Effector memory CD4-positive, alpha-beta T cell (primary cell): ENCODE measurements around the gene ANKRD9.

Source experiments
- DNase-seq, 3 donors: peaks; one replicate each; pipeline ENCODE4 v3.0.0-alpha.2; 2020
- H3K27ac ChIP-seq: 2 replicates; pipeline ENCODE4 v1.7.0; 2013; ENCODE audit warnings: mild to moderate bottlenecking, low read length, moderate library complexity; ENCODE audit not compliant: insufficient read depth, poor library complexity, severe bottlenecking
- H3K27me3 ChIP-seq: replicated peaks from 2 replicates; pipeline ENCODE4 v1.7.0; 2013; ENCODE audit warnings: mild to moderate bottlenecking, low read length; ENCODE audit not compliant: insufficient read depth, control insufficient read depth, poor library complexity, severe bottlenecking
- H3K36me3 ChIP-seq: 2 replicates; pipeline ENCODE4 v1.7.0; 2013; ENCODE audit warnings: mild to moderate bottlenecking, low read length, moderate library complexity; ENCODE audit not compliant: control insufficient read depth, insufficient read depth
- H3K4me1 ChIP-seq: 2 replicates; pipeline ENCODE4 v1.7.0; 2013; ENCODE audit warnings: low read length, mild to moderate bottlenecking; ENCODE audit not compliant: control insufficient read depth, insufficient read depth, poor library complexity, severe bottlenecking
- H3K4me3 ChIP-seq: 2 replicates; pipeline ENCODE4 v1.7.0; 2013; ENCODE audit warnings: low read length, low read depth, mild to moderate bottlenecking; ENCODE audit not compliant: insufficient read depth, poor library complexity, severe bottlenecking
- H3K9me3 ChIP-seq: 2 replicates; pipeline ENCODE4 v1.7.0; 2013; ENCODE audit warnings: mild to moderate bottlenecking, low read length, moderate library complexity; ENCODE audit not compliant: control insufficient read depth

Gene ANKRD9

DNA sequence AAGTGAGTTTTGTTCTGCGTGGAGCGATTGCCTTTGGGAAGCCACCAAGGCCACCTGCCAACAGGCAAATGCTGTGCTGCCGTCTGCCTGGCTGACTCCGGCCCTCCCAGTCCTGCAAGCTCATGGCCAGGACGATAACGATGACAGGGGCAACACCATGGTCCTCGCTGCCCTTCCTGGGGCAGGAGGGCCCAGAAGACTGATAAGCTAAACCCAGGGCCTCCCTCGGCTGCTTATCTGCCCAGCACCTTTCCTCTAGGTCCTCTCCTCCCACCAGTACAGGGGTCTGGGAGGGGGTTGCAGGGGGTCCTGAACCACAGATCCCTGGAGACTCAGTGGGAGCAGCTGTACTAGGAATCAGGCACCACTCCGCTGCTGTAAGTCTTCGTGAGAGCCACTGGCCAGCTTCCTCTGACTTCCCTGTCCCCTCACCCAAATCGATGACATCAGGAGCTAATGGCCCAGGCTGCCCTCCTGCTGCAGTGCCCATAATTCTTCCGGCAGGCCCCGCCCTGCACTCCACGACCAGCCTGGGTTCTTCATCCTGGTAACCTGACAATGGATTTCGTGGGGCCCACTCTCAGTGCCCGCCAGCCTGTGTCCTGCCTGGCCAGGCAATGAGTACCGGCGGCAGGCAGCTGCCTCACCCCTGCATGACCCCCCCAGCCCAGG, 5.1 kb downstream of the ANKRD9 start:
- Histone ChIP-seq H3K4me3 (no peak overlapping the region), H3K4me1 (peaks cover 3% of the 10 kb centered on the region), H3K9me3 (no peaks in the 10 kb centered on the region), H3K36me3 (no peaks in the 10 kb centered on the region), H3K27ac (no peak overlapping the region), H3K27me3 (no peaks in the 10 kb centered on the region)
- DNase-seq = no peak

DNA sequence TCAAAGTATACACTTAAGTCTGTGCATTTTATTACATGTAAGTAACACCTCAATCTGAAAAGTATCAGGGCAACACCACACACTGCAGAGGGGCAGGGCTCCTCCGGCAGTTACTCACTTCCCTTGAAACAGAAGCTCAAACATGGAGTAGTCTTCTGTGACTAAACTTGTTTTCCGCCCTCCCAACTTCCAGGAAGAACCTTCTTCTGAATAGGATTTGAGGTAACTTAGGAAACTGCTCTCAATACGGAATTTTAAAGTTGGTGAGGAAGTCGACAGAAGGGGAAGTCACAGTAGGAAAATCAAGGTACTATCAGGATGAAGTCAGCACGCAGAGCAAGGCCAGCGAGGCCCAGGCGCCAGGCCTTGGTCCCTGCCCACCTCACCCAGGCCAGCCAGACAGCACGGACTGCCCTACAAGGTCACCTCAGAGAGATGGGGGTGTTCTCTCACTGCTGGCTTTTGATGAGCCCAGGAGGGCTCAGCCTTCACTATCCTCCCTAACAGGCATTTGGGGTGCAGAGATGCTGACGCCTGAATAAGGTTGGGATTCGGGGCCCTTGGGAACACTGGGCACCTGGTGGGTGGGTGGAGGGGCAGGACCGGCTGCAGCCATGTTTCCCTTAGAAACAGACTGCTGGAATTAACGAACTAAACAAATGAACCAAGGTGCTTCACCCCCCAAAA, 5.8 kb downstream of the ANKRD9 start:
- Histone ChIP-seq H3K4me1 (no peaks in the 10 kb centered on the region), H3K27ac (no peak overlapping the region), H3K4me3 (no peak overlapping the region), H3K27me3 (no peaks in the 10 kb centered on the region), H3K9me3 (no peaks in the 10 kb centered on the region), H3K36me3 (no peaks in the 10 kb centered on the region)
- no peak for DNase-seq

DNA sequence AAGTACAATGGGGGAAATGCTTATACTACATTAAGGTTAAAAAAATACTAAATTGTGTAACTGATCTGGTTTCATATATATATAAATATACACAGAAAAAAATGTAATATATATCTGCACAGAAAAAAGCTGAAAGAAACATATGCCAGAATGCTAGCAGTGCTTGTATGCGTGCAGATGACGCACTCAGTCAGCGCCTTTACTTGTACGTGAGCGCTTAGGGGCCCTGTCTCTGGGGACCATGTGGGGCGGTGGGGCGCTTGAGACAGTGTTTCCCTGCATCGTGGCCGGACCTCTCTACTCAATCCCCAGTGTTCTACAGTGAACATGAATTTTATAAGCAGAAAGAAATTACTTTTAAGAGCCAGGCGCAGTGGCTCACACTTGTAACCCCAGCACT, 7.0 kb downstream of the ANKRD9 start:
- Histone ChIP-seq H3K27ac (no peak overlapping the region), H3K4me1 (no peaks in the 10 kb centered on the region), H3K4me3 (no peak overlapping the region), H3K9me3 (no peaks in the 10 kb centered on the region), H3K27me3 (no peaks in the 10 kb centered on the region), H3K36me3 (peaks cover 6% of the 10 kb centered on the region)
- DNase-seq = no peak

DNA sequence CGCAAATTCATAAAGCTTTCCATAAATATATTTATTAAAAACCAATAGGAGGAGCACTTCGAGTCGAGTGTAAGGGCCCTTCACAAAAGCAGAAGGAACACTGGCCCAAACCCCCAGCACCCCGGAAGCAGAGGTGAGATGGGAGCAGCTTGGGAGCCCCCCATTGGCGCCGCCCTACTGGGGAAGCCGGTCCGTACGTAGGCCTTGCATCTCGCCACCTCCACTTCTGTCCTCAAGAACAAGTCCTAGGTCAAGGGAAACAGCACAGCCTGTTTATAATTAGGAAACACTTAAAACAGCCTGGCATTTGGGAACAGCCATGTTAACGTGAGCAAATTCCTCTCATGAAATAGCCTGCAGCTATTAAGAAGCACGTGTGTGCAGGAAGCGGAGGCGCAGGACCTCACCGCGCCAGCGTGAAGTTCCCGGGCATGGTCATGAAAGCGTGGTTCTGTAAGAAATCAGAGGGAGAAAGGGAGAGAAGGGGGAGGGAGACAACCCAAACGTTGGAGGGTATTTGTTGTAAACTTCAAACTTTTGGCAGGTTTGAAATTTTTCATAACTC, 7.7 kb downstream of the ANKRD9 start:
- Histone ChIP-seq H3K36me3 (peaks cover 6% of the 10 kb centered on the region), H3K27ac (no peak overlapping the region), H3K4me3 (no peak overlapping the region), H3K4me1 (no peaks in the 10 kb centered on the region), H3K27me3 (no peaks in the 10 kb centered on the region), H3K9me3 (no peaks in the 10 kb centered on the region)
- DNase-seq = no peak

DNA sequence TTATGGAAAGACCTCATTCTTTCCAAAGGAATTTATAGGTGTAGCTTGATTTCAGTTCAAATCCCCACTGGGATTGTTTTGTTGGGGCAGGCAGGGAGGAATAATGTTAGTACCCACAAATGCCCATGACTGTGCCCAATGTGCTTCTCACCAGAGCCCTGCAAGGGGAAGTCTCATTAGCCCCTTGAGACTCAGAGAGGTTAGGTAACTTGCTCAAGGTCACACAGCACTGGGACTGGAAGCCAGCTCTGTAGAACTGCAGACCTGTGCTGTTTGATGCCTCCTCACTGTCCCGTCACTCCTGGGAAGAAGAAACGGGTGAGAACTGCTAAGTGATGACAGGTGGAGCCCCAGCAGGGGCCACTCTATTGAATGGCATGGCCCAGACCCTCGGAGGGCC, 8.9 kb downstream of the ANKRD9 start:
- Histone ChIP-seq H3K9me3 (no peaks in the 10 kb centered on the region), H3K4me3 (no peak overlapping the region), H3K36me3 (peaks cover 6% of the 10 kb centered on the region), H3K27ac (no peak overlapping the region), H3K4me1 (no peaks in the 10 kb centered on the region), H3K27me3 (no peaks in the 10 kb centered on the region)
- DNase-seq = no peak

DNA sequence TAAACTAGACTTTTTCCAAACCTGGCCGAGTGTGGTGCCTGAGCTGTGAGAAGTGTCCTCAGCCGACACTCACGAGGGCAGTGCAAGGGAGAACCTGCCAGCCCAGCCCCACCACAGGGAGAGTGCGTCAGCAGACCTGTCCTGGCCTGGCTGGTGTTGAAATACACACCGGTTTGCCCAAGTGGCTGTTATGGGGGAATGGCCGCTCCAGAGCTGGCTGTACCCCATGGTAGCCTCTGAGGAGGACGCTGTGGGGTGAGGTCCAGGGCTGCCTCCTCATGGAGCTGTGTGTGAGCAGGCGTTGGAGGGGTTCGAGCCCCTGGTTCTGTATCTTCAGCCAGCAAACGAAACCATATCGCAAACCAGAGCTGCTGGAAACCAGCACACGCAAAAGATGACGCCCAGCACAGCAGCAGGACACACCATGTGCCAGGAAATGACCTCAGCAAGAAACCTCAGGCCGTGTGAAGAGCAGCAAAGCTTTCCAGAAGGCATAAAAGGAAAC, 9.4 kb downstream of the ANKRD9 start:
- H3K4me1 ChIP-seq = no peaks in the 10 kb centered on the region
- H3K27me3 ChIP-seq = no peaks in the 10 kb centered on the region
- H3K4me3 ChIP-seq = no peak overlapping the region
- no peak overlapping the region for H3K27ac ChIP-seq
- no peaks in the 10 kb centered on the region for H3K9me3 ChIP-seq
- no peak for DNase-seq
- peaks cover 6% of the 10 kb centered on the region for H3K36me3 ChIP-seq

DNA sequence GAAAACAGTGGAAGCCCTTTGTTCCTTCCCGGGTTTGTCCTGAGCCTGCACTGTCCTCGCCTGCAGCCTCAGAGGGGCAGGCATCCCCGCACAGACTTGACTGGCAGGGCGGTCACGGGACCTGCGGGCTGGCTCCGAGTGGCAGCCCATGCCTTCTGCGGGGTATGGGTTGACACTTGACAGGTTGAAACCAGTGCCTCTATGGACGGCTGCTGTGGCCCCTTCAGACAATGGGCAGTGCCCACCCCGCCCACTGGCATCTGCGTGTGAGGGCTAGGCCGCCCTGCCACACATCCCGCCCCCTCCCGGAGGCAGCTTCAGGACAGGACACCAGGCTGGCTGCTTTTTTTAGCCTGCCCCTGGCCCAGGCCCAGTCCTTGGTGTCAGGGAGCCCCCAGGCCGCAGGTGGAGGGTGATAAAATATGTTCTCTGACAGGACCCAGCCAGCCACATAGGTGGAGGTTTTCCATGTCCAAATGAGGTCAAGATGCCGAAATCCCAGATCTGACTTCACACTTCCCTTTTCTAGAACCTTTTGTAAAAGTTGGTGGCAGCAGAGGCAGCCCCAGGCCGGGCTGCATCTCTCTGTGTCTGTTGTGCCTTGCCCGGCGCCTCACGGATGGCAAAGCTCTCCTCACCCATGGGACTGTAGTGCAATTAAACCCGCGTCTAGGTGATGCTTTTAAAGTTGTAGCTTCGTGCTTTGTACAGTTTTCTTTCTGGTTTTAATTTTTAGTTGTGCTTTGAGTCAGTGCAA, 10.0 kb downstream of the ANKRD9 start:
- no peaks in the 10 kb centered on the region for H3K9me3 ChIP-seq
- no peak overlapping the region for H3K4me3 ChIP-seq
- H3K36me3 ChIP-seq = peaks cover 6% of the 10 kb centered on the region
- H3K27ac ChIP-seq = no peak overlapping the region
- no peaks in the 10 kb centered on the region for H3K27me3 ChIP-seq
- DNase-seq = no peak
- no peaks in the 10 kb centered on the region for H3K4me1 ChIP-seq

DNA sequence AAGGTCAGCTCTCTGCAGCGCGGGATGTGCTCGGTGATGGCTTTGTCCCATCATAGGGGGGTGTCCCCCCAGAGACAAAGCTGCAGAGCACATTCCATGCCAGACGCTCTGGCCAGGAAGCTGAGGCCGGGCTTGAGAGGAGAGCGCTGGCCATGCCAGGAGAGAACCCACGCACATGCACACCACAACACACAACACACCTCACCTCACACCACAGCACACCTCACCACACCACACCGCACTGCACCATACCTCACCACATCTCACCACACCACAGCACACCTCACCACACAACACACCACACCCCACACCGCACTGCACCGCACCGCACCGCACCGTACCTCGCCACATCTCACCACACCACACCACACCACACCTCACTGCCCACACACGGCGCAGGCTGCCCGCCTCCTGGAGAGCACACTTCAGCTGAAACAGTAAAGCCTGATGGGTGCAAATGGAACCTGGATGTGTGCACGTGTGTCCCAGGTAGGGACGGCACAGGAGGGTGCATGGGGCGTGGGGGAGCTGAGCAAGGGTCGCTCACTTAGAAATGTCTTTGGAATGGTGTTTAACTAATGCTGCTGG, 10.8 kb downstream of the ANKRD9 start:
- Histone ChIP-seq H3K27ac (no peak overlapping the region), H3K36me3 (peaks cover 6% of the 10 kb centered on the region), H3K4me1 (no peaks in the 10 kb centered on the region), H3K9me3 (no peaks in the 10 kb centered on the region), H3K4me3 (no peak overlapping the region), H3K27me3 (no peaks in the 10 kb centered on the region)
- DNase-seq = no peak

DNA sequence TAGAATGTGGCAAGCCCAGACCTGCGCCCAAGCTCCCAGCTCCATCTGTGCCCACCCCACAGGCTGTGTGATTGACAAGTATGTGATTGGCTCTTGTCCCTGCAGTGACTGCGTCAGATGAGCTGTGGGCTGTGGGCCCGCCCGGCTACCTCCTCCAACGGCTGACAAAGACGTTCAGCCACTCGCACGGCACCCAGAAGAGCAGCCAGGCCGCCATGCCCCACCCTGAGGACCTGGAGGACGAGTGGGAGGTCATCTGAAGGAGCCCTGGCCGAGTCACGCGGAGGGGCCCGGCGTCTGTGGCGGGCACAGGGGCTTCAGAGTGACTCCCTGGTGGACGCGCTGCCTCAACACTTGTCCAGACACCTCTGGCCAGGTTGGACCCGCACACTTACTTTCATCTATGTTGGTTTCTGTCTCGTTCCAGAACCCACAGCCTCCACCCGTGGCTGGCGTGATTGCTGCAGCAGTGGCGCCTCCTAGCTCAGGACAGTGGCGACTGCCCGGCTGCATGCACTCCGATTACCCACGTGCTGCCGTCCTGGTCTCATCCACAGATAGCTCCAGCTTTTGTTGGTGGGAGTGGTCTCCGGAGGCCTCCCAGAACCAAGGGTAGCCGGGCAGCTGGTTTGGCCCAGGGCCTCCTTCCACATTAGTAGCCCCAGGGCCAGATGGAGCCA, 11.4 kb downstream of the ANKRD9 start:
- Histone ChIP-seq H3K27me3 (no peaks in the 10 kb centered on the region), H3K9me3 (no peaks in the 10 kb centered on the region), H3K27ac (no peak overlapping the region), H3K36me3 (peaks cover 6% of the 10 kb centered on the region), H3K4me3 (no peak overlapping the region), H3K4me1 (no peaks in the 10 kb centered on the region)
- DNase-seq = no peak
